D721Med (cell line): ENCODE results near the gene SRPRB.
"Not testable (repeated sequence)": the region's sequence is repeated elsewhere in the genome, so short reads cannot be mapped to it uniquely, and the experiment has no call there.

Source experiments
- DNase-seq: peaks from one replicate; pipeline ENCODE4 v3.0.0; 2011; ENCODE audit warnings: low spot score; ENCODE audit not compliant: insufficient read length
- FAIRE-seq: peaks from 2 replicates; lab custom pipeline; 2011; peaks lifted over from hg19 to GRCh38; lab: Jason Lieb, UNC
- CTCF ChIP-seq: IDR thresholded peaks from 2 replicates; pipeline ENCODE4 v1.5.1; 2012; ENCODE audit warnings: mild to moderate bottlenecking, control low read depth; ENCODE audit not compliant: insufficient read depth; ENCODE audit errors: missing control alignments

SRPRB gene

GRCh38 chr3:133779626-133780203, 25.9 kb upstream of the SRPRB start:
- no peak for DNase-seq
- no peak for FAIRE-seq
- no peak for TF ChIP-seq CTCF

GRCh38 chr3:133780756-133781155, 24.9 kb upstream of the SRPRB start:
- DNase-seq, FAIRE-seq: not testable (repeated sequence)

- DNase-seq, result no peak
- no peak for TF ChIP-seq CTCF
- no peak for FAIRE-seq
Measured at GRCh38 chr3:133781570-133781969, 24.0 kb upstream of the SRPRB start.

GRCh38 chr3:133782454-133782853, 23.2 kb upstream of the SRPRB start:
- TF ChIP-seq CTCF, result no peak
- DNase-seq, result no peak
- FAIRE-seq, result no peak

- no peak for FAIRE-seq
Measured at GRCh38 chr3:133783762-133784161, 21.9 kb upstream of the SRPRB start.

GRCh38 chr3:133788024-133788423, 17.6 kb upstream of the SRPRB start:
- TF ChIP-seq CTCF, result no peak
- DNase-seq (no peak), FAIRE-seq (no peak)

More at GRCh38 chr3:133783762-133784161, 21.9 kb upstream of the SRPRB start:
- DNase-seq, result no peak
- TF ChIP-seq CTCF, result no peak

GRCh38 chr3:133792171-133792763, 13.3 kb upstream of the SRPRB start:
- TF ChIP-seq CTCF, result no peak
- FAIRE-seq (no peak), DNase-seq (no peak)
